HepG2 (cell line): ENCODE measurements around the gene GADD45B. TPM values are rescaled to one million over a fixed set of nuclear protein-coding genes. Genes with fewer than 3 reads are reported as not detected.

Experiments
- CREM ChIP-seq, 2 experiments: sonication (generic) in 1 of 2; formaldehyde crosslinking in 1 of 2; IDR thresholded peaks; 2 replicates each; pipeline versions ENCODE4 v1.4.0 to v1.6.1; 2016 to 2020; ENCODE audit warnings: antibody characterized with exemption in 1 of 2, mild to moderate bottlenecking in 1 of 2, missing genetic modification reagents in 1 of 2
- FOXK2 ChIP-seq: fragments of 450-650 bp; IDR thresholded peaks from 2 replicates; pipeline ENCODE4 v1.6.1; 2016
- FOXP1 ChIP-seq, 2 experiments: fragments of 450-650 bp in 1 of 2; IDR thresholded peaks; 2 replicates each; pipeline ENCODE4 v1.6.1; 2017 to 2018; ENCODE audit warnings: antibody characterized with exemption in 1 of 2
- HES4 ChIP-seq: sonication (generic); formaldehyde crosslinking; IDR thresholded peaks from 2 replicates; pipeline ENCODE4 v1.9.0; 2021; ENCODE audit warnings: mild to moderate bottlenecking, missing genetic modification reagents, borderline replicate concordance
- JUN ChIP-seq: sonication (generic); formaldehyde crosslinking; IDR thresholded peaks from 2 replicates; pipeline ENCODE4 v1.4.0; 2020; ENCODE audit warnings: mild to moderate bottlenecking, missing genetic modification reagents
- KDM3A ChIP-seq: IDR thresholded peaks from 2 replicates; pipeline ENCODE4 v1.6.1; 2018; ENCODE audit warnings: low read depth, missing compliant biosample characterization
- NFKBIZ ChIP-seq: IDR thresholded peaks from 2 replicates; pipeline ENCODE4 v1.6.1; 2018; ENCODE audit warnings: missing genetic modification reagents, missing compliant biosample characterization
- NKX3-1 ChIP-seq: sonication (generic); formaldehyde crosslinking; IDR thresholded peaks from 2 replicates; pipeline ENCODE4 v1.5.0; 2020; ENCODE audit warnings: missing genetic modification reagents
- RCOR2 ChIP-seq: IDR thresholded peaks from 2 replicates; pipeline ENCODE4 v1.6.1; 2016; ENCODE audit warnings: missing biosample characterization, missing genetic modification reagents
- RFXANK ChIP-seq: IDR thresholded peaks from 2 replicates; pipeline ENCODE4 v1.6.1; 2016
- ZNF83 ChIP-seq: sonication (generic); formaldehyde crosslinking; IDR thresholded peaks from 2 replicates; pipeline ENCODE4 v1.4.0; 2020; ENCODE audit warnings: missing genetic modification reagents, mild to moderate bottlenecking, borderline replicate concordance
- ZNF839 ChIP-seq: sonication (generic); formaldehyde crosslinking; IDR thresholded peaks from 2 replicates; pipeline ENCODE4 v1.4.0; 2020; ENCODE audit warnings: missing genetic modification reagents, mild to moderate bottlenecking, borderline replicate concordance
- ZSCAN22 ChIP-seq: sonication (generic); formaldehyde crosslinking; IDR thresholded peaks from 2 replicates; pipeline ENCODE4 v1.4.0; 2020; ENCODE audit warnings: mild to moderate bottlenecking, missing genetic modification reagents
- polyA plus RNA-seq, 8 experiments: library from polyadenylated mRNA; depleted of rRNA in 3 of 8; stranded (reverse) in 7 of 8; unstranded in 1 of 8; fragments of >200 nt; fragmentation: Illumina TruSeq in 4 of 8; extraction: Trizol in 4 of 8; gene quantifications; 2 replicates each; pipeline versions ENCODE4 v1.2.1 to v1.2.3, GENCODE V29; 2011 to 2016; ENCODE audit warnings: low read depth in 4 of 8, missing spikeins in 1 of 8, mixed read lengths in 1 of 8; ENCODE audit not compliant: insufficient read depth in 1 of 8
- total RNA-seq, 5 experiments: library from RNA; depleted of rRNA; stranded (reverse); fragments of >200 nt; fragmentation: Illumina TruSeq; extraction: Trizol; gene quantifications; 2 replicates each; pipeline ENCODE4 v1.2.3, GENCODE V29; 2016; ENCODE audit warnings: low read depth in 1 of 5
- TF ChIP-seq, protein P1 (sequence below): sonication (generic); formaldehyde crosslinking; IDR thresholded peaks from 2 replicates; pipeline ENCODE4 v1.9.0; 2022; ENCODE audit warnings: missing genetic modification reagents, mild to moderate bottlenecking, borderline replicate concordance
- TF ChIP-seq, protein P2 (sequence below): IDR thresholded peaks from 2 replicates; pipeline ENCODE4 v1.6.1; 2016; ENCODE audit warnings: low read depth, missing genetic modification reagents, missing compliant biosample characterization
- TF ChIP-seq, protein P3 (sequence below): sonication (generic); formaldehyde crosslinking; IDR thresholded peaks from 2 replicates; pipeline ENCODE4 v1.8.1; 2023; ENCODE audit warnings: mild to moderate bottlenecking, missing genetic modification reagents
- TF ChIP-seq, protein P4 (sequence below): sonication (generic); formaldehyde crosslinking; conservative IDR thresholded peaks from 2 replicates; pipeline ENCODE4 v1.8.1; 2023; ENCODE audit warnings: missing genetic modification reagents

The GADD45B gene
- total and polyA plus RNA-seq, 2 of the 13 experiments (the other 11 are each of a cell fraction or from before 2014, with no cell fraction given), result 4.6 to 34.1 TPM

DNA sequence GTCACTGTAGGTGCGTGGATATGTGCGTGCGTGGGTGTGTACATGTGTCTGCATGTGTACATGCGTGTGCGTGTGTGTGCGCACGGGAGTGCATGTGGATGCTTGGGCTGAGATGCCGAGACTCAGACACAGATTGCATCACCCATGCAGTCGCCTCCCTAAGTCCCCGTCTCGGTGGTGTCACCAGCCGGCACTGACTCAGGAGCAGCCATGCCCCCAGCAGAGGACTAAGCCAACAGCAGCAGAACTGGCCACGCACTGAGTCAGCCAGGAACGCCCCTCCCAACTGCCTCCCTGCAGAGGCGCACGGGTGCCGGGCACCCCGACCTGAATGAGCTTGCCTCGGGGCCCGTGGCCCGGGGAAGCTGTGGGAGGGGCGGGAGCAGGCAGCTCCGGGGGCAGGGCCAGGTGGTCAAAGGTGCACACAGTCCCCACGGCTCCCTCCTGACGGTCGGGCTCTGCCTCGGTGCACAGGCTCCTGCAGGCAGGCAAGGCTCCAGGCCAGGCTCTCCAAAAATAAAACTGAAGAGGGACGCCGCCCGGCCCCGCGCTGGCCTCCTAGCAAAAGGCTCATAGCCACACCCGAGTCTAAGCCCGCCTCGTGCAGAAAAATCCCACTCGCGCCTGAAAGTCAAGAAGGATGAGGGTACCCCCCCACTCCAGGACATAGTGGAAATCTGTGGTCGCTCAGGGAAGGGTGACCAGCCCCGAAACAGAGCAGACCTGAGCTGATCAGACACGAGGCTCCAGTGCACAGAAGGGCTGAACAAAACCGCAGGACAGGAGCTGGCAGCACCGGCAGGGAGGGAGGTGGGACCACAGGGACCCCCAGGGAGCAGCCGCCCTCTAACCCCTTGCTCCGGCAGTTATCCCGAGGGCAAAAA is 49.2 kb downstream of the GADD45B start (continued):
- TF ChIP-seq, protein P1, sequence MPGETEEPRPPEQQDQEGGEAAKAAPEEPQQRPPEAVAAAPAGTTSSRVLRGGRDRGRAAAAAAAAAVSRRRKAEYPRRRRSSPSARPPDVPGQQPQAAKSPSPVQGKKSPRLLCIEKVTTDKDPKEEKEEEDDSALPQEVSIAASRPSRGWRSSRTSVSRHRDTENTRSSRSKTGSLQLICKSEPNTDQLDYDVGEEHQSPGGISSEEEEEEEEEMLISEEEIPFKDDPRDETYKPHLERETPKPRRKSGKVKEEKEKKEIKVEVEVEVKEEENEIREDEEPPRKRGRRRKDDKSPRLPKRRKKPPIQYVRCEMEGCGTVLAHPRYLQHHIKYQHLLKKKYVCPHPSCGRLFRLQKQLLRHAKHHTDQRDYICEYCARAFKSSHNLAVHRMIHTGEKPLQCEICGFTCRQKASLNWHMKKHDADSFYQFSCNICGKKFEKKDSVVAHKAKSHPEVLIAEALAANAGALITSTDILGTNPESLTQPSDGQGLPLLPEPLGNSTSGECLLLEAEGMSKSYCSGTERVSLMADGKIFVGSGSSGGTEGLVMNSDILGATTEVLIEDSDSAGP (CRISPR knock-in tag), result peak; percentile 69; the same call in 1 of the 2 replicates
- TF ChIP-seq NKX3-1 (no peak), HES4 (no peak), CREM (IDR thresholded peaks at IDR 0.05) (no peak), CREM (CRISPR knock-in tag; IDR thresholded peaks at IDR 0.05) (no peak), ZSCAN22 (CRISPR knock-in tag) (no peak), KDM3A (0 out of 2 replicates have a peak, but pooled peaks have one; percentile 31), RCOR2 (CRISPR knock-in tag) (0 out of 2 replicates have a peak, but pooled peaks have one; percentile 19), ZNF839 (CRISPR knock-in tag) (no peak), FOXP1 (IDR thresholded peaks at IDR 0.05) (no peak), FOXP1 (CRISPR knock-in tag; IDR thresholded peaks at IDR 0.05) (no peak), JUN (no peak), NFKBIZ (CRISPR knock-in tag) (no peak), ZNF83 (no peak), RFXANK (CRISPR knock-in tag) (no peak), FOXK2 (no peak)
- TF ChIP-seq, protein P2, sequence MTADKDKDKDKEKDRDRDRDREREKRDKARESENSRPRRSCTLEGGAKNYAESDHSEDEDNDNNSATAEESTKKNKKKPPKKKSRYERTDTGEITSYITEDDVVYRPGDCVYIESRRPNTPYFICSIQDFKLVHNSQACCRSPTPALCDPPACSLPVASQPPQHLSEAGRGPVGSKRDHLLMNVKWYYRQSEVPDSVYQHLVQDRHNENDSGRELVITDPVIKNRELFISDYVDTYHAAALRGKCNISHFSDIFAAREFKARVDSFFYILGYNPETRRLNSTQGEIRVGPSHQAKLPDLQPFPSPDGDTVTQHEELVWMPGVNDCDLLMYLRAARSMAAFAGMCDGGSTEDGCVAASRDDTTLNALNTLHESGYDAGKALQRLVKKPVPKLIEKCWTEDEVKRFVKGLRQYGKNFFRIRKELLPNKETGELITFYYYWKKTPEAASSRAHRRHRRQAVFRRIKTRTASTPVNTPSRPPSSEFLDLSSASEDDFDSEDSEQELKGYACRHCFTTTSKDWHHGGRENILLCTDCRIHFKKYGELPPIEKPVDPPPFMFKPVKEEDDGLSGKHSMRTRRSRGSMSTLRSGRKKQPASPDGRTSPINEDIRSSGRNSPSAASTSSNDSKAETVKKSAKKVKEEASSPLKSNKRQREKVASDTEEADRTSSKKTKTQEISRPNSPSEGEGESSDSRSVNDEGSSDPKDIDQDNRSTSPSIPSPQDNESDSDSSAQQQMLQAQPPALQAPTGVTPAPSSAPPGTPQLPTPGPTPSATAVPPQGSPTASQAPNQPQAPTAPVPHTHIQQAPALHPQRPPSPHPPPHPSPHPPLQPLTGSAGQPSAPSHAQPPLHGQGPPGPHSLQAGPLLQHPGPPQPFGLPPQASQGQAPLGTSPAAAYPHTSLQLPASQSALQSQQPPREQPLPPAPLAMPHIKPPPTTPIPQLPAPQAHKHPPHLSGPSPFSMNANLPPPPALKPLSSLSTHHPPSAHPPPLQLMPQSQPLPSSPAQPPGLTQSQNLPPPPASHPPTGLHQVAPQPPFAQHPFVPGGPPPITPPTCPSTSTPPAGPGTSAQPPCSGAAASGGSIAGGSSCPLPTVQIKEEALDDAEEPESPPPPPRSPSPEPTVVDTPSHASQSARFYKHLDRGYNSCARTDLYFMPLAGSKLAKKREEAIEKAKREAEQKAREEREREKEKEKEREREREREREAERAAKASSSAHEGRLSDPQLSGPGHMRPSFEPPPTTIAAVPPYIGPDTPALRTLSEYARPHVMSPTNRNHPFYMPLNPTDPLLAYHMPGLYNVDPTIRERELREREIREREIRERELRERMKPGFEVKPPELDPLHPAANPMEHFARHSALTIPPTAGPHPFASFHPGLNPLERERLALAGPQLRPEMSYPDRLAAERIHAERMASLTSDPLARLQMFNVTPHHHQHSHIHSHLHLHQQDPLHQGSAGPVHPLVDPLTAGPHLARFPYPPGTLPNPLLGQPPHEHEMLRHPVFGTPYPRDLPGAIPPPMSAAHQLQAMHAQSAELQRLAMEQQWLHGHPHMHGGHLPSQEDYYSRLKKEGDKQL, result no peak
- TF ChIP-seq, protein P3, sequence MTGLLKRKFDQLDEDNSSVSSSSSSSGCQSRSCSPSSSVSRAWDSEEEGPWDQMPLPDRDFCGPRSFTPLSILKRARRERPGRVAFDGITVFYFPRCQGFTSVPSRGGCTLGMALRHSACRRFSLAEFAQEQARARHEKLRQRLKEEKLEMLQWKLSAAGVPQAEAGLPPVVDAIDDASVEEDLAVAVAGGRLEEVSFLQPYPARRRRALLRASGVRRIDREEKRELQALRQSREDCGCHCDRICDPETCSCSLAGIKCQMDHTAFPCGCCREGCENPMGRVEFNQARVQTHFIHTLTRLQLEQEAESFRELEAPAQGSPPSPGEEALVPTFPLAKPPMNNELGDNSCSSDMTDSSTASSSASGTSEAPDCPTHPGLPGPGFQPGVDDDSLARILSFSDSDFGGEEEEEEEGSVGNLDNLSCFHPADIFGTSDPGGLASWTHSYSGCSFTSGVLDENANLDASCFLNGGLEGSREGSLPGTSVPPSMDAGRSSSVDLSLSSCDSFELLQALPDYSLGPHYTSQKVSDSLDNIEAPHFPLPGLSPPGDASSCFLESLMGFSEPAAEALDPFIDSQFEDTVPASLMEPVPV (CRISPR knock-in tag), result no peak
- TF ChIP-seq, protein P4, sequence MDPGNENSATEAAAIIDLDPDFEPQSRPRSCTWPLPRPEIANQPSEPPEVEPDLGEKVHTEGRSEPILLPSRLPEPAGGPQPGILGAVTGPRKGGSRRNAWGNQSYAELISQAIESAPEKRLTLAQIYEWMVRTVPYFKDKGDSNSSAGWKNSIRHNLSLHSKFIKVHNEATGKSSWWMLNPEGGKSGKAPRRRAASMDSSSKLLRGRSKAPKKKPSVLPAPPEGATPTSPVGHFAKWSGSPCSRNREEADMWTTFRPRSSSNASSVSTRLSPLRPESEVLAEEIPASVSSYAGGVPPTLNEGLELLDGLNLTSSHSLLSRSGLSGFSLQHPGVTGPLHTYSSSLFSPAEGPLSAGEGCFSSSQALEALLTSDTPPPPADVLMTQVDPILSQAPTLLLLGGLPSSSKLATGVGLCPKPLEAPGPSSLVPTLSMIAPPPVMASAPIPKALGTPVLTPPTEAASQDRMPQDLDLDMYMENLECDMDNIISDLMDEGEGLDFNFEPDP (CRISPR knock-in tag), result no peak
